GM21381 (cell line): ENCODE results near the gene TTC39B.

ENCODE experiments used
- ATAC-seq: cut with Tn5 transposase; IDR thresholded peaks from one replicate; pipeline ENCODE4 v1.9.1; 2021; ENCODE audit warnings: mild to moderate bottlenecking, moderate library complexity; ENCODE audit not compliant: unreplicated experiment

TTC39B gene

DNA sequence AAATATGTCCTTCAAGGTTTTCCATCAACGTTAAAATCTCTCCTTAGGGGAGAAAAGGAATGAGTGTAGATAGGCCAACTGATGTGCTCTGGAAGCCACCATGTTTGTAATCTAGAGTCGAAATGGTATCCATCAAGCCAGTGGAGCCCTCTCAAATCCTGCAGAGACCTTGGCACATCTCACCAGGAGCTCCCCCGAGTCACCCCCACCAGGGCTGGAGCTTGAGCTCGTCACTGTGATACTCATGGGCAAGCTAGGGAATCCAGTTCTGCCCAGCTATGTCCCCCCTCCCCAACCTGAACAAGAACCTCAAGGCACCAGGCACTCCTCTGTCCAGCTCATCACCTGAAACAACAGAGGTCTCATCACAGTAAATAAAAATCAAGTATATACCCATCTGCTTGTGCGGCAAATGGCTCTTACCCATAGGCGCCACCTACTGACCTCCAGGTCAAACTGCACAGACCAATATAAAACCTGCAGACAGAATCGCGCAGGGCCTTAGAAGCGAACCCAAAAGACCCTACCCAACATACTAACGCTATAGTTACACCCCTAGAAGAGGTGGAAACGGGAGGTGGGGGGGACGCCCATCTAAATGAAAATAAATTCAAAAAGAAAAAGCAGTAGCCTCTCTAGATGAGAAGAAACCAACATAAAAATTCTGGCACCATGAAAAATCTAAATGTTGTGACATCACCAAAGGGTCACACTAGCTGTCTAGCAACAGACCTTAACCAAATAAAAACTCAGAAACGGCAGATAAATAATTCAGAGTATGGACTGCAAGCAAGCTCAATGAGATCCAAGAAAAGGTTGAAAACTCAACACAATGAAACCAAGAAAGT lies 75.0 kb downstream of the TTC39B start:
- ATAC-seq: no peak

GRCh38 chr9:15229409-15229808 lies 77.6 kb downstream of the TTC39B start:
- ATAC-seq: no peak

- ATAC-seq: no peak
These were observed 79.5 kb downstream of the TTC39B start for GRCh38 chr9:15227491-15227890.

DNA sequence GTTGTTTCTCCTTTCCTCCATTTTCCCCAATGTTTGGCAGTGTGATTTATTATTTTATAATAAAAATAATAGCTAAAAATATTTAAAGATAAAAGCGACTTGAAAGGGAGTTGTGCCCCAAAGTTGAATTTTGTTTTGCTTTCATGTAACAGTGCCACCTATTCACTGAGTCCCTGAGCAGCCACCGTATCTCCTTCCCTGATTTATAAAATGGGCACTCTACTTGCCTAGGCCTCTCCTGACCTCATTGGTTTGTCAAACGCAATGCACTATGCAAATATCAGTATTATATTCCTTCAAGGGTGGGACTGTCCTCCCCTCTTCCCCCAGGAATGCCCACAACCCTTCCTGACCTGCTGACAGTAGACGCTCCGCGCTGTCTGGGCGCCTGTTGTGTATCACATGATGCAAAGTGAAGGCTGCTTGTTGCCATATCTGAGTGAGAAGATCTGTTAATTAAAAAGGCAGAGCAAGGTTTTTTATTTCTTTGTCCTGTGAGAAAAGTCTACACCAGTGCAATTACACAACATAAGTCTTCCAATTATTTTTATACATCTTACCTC lies 81.4 kb downstream of the TTC39B start:
- no peak for ATAC-seq

DNA sequence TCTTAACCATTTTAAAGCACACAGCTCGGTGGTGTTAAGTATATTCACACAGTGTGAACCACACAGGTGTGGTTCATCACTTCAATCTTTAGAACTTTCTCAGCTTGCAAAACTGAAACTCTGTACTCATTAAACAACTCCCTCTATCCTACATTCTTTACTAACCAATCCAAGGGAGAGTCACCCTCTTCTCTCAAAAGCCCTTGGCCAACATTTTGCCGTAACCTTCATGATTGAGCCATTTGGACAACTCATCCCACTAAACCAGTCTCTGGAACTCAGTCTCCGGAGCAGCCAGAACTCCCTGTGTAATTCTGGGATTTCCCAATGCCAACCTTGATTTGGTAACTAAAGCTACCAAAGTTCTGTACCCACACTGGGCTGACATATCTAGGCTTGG lies 84.7 kb downstream of the TTC39B start:
- ATAC-seq: no peak

- ATAC-seq: no peak
These were observed 85.3 kb downstream of the TTC39B start for GRCh38 chr9:15221746-15222145.

GRCh38 chr9:15220658-15221318 lies 86.2 kb downstream of the TTC39B start:
- ATAC-seq: no peak

GRCh38 chr9:15219546-15219945 lies 87.5 kb downstream of the TTC39B start:
- no peak for ATAC-seq

GRCh38 chr9:15218994-15219393 lies 88.0 kb downstream of the TTC39B start:
- no peak for ATAC-seq

DNA sequence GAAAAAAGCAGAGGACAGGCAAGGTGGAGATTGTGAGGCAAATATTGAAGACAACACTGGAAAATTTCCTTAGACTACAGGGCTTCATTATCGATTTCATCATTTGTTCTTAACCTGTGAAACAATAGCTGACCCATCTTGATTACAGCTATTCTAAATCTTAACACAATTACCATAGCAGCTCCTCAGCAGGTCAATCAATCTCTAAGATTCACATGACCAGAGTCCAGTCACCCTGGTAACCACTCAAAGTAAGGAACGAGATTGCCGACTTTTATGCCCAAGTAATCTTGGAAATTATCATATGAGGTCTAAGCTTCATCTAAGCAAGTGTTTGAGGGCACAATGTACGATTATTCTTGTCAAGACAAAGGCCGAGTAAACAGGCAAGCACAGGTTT lies 93.8 kb downstream of the TTC39B start:
- no peak for ATAC-seq

DNA sequence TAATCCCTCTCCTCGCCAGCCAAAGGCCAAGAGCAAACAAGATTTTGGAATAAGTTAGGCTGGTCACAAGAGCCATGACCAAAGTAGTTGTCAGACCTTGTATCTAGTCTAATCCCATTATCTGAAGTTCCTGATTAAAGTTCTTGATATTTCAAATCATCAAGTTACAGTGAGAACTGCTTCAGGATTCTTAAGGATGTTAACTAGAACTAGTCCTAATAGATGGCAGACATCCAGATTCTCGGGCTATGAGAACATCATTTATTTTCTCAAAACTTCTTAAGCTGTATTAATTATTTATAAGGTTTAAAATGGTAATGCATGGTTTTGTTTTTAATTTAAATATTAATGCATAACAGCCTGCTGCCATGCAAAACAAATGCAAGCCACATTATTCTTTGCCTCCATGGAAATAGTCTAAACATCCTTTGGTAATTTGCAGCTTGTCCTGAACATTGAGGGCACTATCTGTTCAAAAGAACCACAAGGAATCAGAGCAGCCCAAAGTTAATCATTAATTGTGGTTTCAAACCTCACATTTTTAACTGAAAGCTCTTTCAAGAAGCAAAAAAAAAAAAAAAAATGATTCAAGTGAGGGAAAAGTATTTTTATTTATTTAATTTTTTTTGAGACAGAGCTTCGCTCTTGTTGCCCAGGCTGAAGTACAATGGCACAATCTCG lies 95.1 kb downstream of the TTC39B start:
- ATAC-seq: no peak

DNA sequence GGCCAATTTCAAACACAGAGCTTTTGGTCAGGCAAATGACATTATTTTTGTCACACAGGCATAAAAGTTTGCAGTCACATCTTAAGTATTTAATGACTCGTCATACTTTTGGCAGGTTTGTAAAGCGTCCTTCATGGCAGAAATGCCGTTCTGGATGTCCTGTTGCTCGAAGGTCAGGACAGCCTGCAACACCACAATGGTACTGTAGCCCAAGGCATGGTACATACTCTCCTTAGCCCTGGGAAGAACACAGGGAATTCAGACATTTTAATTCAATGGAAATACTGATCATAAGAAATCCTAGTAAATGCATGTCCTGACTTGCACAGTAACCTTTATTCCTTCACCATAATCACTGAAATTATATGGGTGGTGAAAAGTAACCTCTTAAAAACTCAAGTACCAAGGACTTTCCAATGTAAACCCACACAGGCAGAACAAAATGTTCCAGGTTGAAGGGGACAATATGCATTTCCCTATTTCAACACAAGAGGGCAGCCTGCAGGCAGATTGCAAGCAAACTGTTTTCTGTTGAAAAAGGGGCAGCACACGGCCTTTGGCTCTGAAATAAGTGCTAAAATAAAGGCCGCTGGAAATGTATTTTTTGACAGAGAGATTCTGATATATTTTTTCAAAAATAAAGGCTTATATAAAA lies 95.7 kb downstream of the TTC39B start:
- peak; percentile 70 for ATAC-seq

DNA sequence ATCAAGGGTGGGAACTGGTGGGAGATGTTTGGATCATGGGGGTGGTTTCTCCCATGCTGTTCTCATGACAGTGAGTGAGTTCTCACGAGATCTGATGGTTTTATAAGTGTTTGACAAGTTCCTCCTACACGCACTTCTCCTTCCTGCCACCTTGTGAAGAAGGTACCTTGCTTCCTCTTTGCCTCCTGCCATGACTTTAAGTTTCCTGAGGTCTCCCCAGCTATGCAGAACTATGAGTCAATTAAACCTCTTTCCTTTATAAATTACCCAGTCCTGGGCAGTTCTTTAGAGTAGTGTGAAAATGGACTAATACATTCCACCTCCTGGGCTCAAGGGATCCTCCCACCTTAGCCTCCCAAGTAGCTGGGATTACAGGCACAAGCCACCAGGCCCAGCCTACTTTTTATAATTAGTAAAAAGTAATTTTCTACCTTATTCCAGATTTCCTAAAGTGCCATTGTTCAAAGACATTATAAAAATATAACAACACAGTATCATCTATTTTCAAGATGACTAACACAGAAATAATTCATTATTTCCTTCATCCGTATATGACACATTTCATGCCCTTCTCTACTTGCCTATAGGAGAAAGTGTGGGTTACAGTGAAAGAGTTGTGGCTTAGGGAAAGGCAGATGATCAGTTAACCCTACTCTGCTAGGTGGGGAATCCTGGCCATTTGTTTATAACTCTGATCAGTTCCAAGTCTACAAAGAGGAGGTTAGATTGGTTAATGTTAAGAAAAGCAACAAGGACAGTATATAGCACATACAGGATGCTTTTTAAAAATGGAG lies 99.9 kb downstream of the TTC39B start:
- ATAC-seq: no peak

- ATAC-seq: no peak
These were observed 101.2 kb downstream of the TTC39B start for GRCh38 chr9:15205632-15206420.

DNA sequence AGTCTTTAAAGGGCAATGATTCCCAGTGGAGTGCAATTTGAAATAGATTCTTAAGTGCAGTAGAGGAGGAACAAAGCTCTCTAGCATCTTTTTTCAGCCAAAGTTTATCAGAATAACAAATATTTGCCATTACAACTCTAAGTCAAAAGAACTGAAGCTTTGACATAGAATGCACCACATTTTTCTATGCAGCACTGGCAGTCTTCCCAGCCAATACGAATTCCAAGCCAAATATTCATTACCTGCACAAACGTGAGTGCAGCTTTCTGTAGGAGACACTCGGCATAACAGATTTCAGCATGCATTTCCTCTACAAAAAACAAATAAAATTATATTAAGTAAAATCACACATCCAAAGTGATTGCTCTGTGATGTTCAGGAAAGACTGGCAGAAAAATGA lies 103.4 kb downstream of the TTC39B start:
- no peak for ATAC-seq

DNA sequence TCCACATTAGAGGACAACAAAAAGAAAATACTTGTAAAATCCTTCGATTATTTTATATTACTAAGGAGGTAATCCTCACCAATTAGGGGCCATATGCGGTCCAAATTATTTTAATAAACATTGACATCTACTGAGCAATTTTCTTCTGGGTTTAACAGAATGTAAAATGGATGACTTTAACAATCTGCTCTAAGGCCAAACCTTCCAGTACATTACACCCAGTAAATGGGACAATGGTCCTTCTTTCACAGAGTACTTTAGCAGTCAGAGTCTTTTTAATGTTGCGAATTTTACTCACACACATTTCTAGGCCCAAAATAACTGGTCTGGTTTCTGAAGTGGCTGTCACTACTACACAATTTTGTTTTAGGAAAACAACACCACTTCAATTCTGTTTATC lies 106.9 kb downstream of the TTC39B start:
- ATAC-seq: no peak

DNA sequence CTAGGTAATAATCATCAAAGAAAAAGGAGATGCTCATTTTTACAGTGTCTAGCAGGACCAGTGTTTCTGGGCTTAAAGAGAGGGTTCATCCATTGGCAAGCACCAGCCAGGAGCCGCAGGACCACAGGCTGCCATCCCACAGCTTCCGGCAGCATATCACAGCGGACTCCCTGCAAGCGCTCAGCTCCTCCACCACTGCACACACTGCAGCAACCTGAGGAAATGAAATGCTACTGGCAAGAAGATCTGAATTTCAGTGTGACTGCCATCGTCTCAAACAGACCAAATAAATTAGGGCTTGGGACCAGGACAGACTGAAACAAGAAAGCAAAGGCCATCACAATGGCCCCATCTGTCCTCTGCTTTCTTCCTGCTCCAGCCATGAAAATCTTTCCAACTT lies 114.2 kb downstream of the TTC39B start:
- no peak for ATAC-seq

- peak; percentile 42 for ATAC-seq
These were observed 115.6 kb downstream of the TTC39B start for GRCh38 chr9:15191378-15191777.

- no peak for ATAC-seq
These were observed 117.5 kb downstream of the TTC39B start for GRCh38 chr9:15189481-15189880.
